Stimulated activated naive CD8-positive, alpha-beta T cell treated with anti-CD3 and anti-CD28 coated beads, Interleukin-15, amount 100 ng/mL, for 72 hours (primary cell): ENCODE data around the gene BACH2.
"Not testable (repeated sequence)": the region's sequence is repeated elsewhere in the genome, so short reads cannot be mapped to it uniquely, and the experiment has no call there.

Experiments
- ATAC-seq: fragments of 150-1000 bp; cut with Tn5 transposase; 2 replicates; pipeline ENCODE4 v1.10.0; 2021; ENCODE audit warnings: mild to moderate bottlenecking, moderate library complexity
- DNase-seq, 2 donors: peaks; one replicate each; pipeline ENCODE4 v3.0.0; 2021 to 2022
- H3K27ac Mint-ChIP-seq, 2 donors: one replicate each; pipeline ENCODE4 v1.8.0; 2022; ENCODE audit warnings: mild to moderate bottlenecking in 2 of 2, mixed read lengths in 2 of 2, moderate library complexity in 2 of 2
- H3K27me3 Mint-ChIP-seq: one replicate; pipeline ENCODE4 v1.8.0; 2022; ENCODE audit warnings: mixed read lengths
- H3K4me1 Mint-ChIP-seq: one replicate; pipeline ENCODE4 v1.8.0; 2022; ENCODE audit warnings: mild to moderate bottlenecking, mixed read lengths
- H3K4me3 Mint-ChIP-seq, 2 donors: one replicate each; pipeline ENCODE4 v1.8.0; 2022; ENCODE audit warnings: mild to moderate bottlenecking in 2 of 2, mixed read lengths in 2 of 2, moderate library complexity in 1 of 2
- H3K9me3 Mint-ChIP-seq, 2 donors: one replicate each; pipeline ENCODE4 v1.8.0; 2022; ENCODE audit warnings: mixed read lengths in 2 of 2

The BACH2 gene

GRCh38 chr6:90296341-90297114, at the start of gene BACH2:
Gene BACH2, minus strand, starts transcription at chr6:90296843. Its CDS starts 287,999 bp downstream, at chr6:90008844.
- DNase-seq, result peak; percentile 92 to 95
- Mint-ChIP-seq H3K9me3 (no peaks in the 10 kb centered on the region), H3K4me1 (peaks cover 60% of the 10 kb centered on the region), H3K27ac (peak within 1 kb of the TSS; percentile 95 to 98), H3K27me3 (peaks cover 11% of the 10 kb centered on the region), H3K4me3 (peak within 1 kb of the TSS; percentile 89 to 100)
- peak; percentile 72 for ATAC-seq

- H3K4me3 Mint-ChIP-seq, result no peak overlapping the region
- DNase-seq (no peak), ATAC-seq (no peak)
- peaks cover 17% of the 10 kb centered on the region for H3K4me1 Mint-ChIP-seq
- no peaks in the 10 kb centered on the region for H3K27me3 Mint-ChIP-seq
- no peak overlapping the region for H3K27ac Mint-ChIP-seq
- H3K9me3 Mint-ChIP-seq, result peaks cover 4 to 7% of the 10 kb centered on the region in 2 donors
These were observed 46.9 kb upstream of the BACH2 start for GRCh38 chr6:90343576-90343975.

- H3K27me3 Mint-ChIP-seq, result peaks cover 13% of the 10 kb centered on the region
- H3K4me3 Mint-ChIP-seq, result no peak overlapping the region
- H3K9me3 Mint-ChIP-seq, result peaks cover 11 to 22% of the 10 kb centered on the region in 2 donors
- H3K4me1 Mint-ChIP-seq, result no peaks in the 10 kb centered on the region
- H3K27ac Mint-ChIP-seq, result no peak overlapping the region
- no peak for DNase-seq
- no peak for ATAC-seq
These were observed 41.8 kb upstream of the BACH2 start for GRCh38 chr6:90338409-90338808.

- ATAC-seq, result no peak
- no peaks in the 10 kb centered on the region for H3K4me1 Mint-ChIP-seq
- no peak overlapping the region for H3K27ac Mint-ChIP-seq
- no peak overlapping the region for H3K4me3 Mint-ChIP-seq
- H3K27me3 Mint-ChIP-seq, result peaks cover 13% of the 10 kb centered on the region
- peaks cover 21 to 32% of the 10 kb centered on the region in 2 donors for H3K9me3 Mint-ChIP-seq
- no peak for DNase-seq
These were observed 39.8 kb upstream of the BACH2 start for GRCh38 chr6:90336388-90336947.

GRCh38 chr6:90333928-90334327, 37.3 kb upstream of the BACH2 start:
- H3K4me1 Mint-ChIP-seq, result peaks cover 6% of the 10 kb centered on the region
- H3K27me3 Mint-ChIP-seq, result peaks cover 13% of the 10 kb centered on the region
- H3K27ac Mint-ChIP-seq, result no peak overlapping the region
- H3K4me3 Mint-ChIP-seq, result no peak overlapping the region
- peaks cover 18 to 25% of the 10 kb centered on the region in 2 donors for H3K9me3 Mint-ChIP-seq
- DNase-seq, result no peak
- no peak for ATAC-seq

- not testable (repeated sequence) for H3K27ac Mint-ChIP-seq, ATAC-seq, DNase-seq, H3K4me3 Mint-ChIP-seq, H3K4me1 Mint-ChIP-seq
- peaks cover 18 to 25% of the 10 kb centered on the region in 2 donors for H3K9me3 Mint-ChIP-seq
- peaks cover 13% of the 10 kb centered on the region for H3K27me3 Mint-ChIP-seq
These were observed 36.4 kb upstream of the BACH2 start for GRCh38 chr6:90332978-90333543.

- Mint-ChIP-seq H3K27me3 (no peaks in the 10 kb centered on the region), H3K27ac (no peak overlapping the region), H3K4me1 (peaks cover 34% of the 10 kb centered on the region), H3K4me3 (no peak overlapping the region), H3K9me3 (peaks cover 15 to 21% of the 10 kb centered on the region in 2 donors)
- no peak for ATAC-seq
- DNase-seq, result no peak
These were observed 32.9 kb upstream of the BACH2 start for GRCh38 chr6:90329386-90330077.

GRCh38 chr6:90328004-90328403, 31.4 kb upstream of the BACH2 start:
- no peak for ATAC-seq
- no peak overlapping the region for H3K27ac Mint-ChIP-seq
- no peaks in the 10 kb centered on the region for H3K27me3 Mint-ChIP-seq
- DNase-seq, result no peak
- H3K9me3 Mint-ChIP-seq, result peaks cover 6 to 11% of the 10 kb centered on the region in 2 donors
- H3K4me1 Mint-ChIP-seq, result peaks cover 41% of the 10 kb centered on the region
- H3K4me3 Mint-ChIP-seq, result no peak overlapping the region

GRCh38 chr6:90326404-90327057, 29.9 kb upstream of the BACH2 start:
- Mint-ChIP-seq H3K27me3 (no peaks in the 10 kb centered on the region), H3K27ac (peak overlapping the region in 1 of 2 donors; percentile 86), H3K4me1 (peaks cover 43% of the 10 kb centered on the region), H3K9me3 (no peaks in the 10 kb centered on the region), H3K4me3 (peak overlapping the region in 1 of 2 donors; percentile 27)
- DNase-seq, result no peak
- peak; percentile 97 for ATAC-seq

- no peak overlapping the region for H3K4me3 Mint-ChIP-seq
- no peaks in the 10 kb centered on the region for H3K9me3 Mint-ChIP-seq
- H3K4me1 Mint-ChIP-seq, result peaks cover 65% of the 10 kb centered on the region
- H3K27me3 Mint-ChIP-seq, result no peaks in the 10 kb centered on the region
- H3K27ac Mint-ChIP-seq, result no peak overlapping the region
- no peak for ATAC-seq
- DNase-seq, result no peak
These were observed 27.1 kb upstream of the BACH2 start for GRCh38 chr6:90323706-90324105.

GRCh38 chr6:90322976-90323474, 26.4 kb upstream of the BACH2 start:
- Mint-ChIP-seq H3K27ac (no peak overlapping the region), H3K4me3 (no peak overlapping the region), H3K27me3 (no peaks in the 10 kb centered on the region), H3K9me3 (no peaks in the 10 kb centered on the region), H3K4me1 (peaks cover 67% of the 10 kb centered on the region)
- DNase-seq, result no peak
- ATAC-seq, result no peak

GRCh38 chr6:90319979-90320685, 23.5 kb upstream of the BACH2 start:
- no peaks in the 10 kb centered on the region for H3K27me3 Mint-ChIP-seq
- H3K4me1 Mint-ChIP-seq, result peaks cover 45% of the 10 kb centered on the region
- no peaks in the 10 kb centered on the region for H3K9me3 Mint-ChIP-seq
- DNase-seq (peak in 1 of 2 donors; percentile 29), ATAC-seq (peak; percentile 88)
- H3K27ac Mint-ChIP-seq, result peak overlapping the region; percentile 72 to 89
- peak overlapping the region; percentile 18 to 19 for H3K4me3 Mint-ChIP-seq

- no peaks in the 10 kb centered on the region for H3K9me3 Mint-ChIP-seq
- ATAC-seq, result peak; percentile 86
These were observed 22.4 kb upstream of the BACH2 start for GRCh38 chr6:90319044-90319443.

GRCh38 chr6:90315986-90316385, 19.3 kb upstream of the BACH2 start:
- Mint-ChIP-seq H3K9me3 (no peaks in the 10 kb centered on the region), H3K27ac (no peak overlapping the region), H3K27me3 (no peaks in the 10 kb centered on the region), H3K4me1 (peaks cover 25% of the 10 kb centered on the region), H3K4me3 (no peak overlapping the region)
- DNase-seq (no peak), ATAC-seq (no peak)

More at GRCh38 chr6:90319044-90319443, 22.4 kb upstream of the BACH2 start:
- H3K4me1 Mint-ChIP-seq, result peaks cover 34% of the 10 kb centered on the region
- no peak overlapping the region for H3K27ac Mint-ChIP-seq
- no peaks in the 10 kb centered on the region for H3K27me3 Mint-ChIP-seq
- DNase-seq, result no peak
- H3K4me3 Mint-ChIP-seq, result peak overlapping the region; percentile 1 to 35
